H1 (cell line): ENCODE results near the gene DHRS3. TPM values are rescaled to one million over a fixed set of nuclear protein-coding genes. Genes with fewer than 3 reads are reported as not detected.

Experiments used
- CTCF ChIA-PET: fragments of 300-600 bp; sonication (Branson Sonifier 250); formaldehyde crosslinking; loops from one replicate; lab custom pipeline; 2021; ENCODE audit not compliant: partially characterized antibody; lab: Charles Lee
- POLR2A ChIA-PET: fragments of 300-600 bp; sonication (Branson Sonifier 250); formaldehyde crosslinking; loops from one replicate; lab custom pipeline; 2021; ENCODE audit warnings: inconsistent platforms; ENCODE audit not compliant: partially characterized antibody; lab: Charles Lee
- DNase-seq, 2 experiments: peaks; one replicate each; pipeline versions ENCODE4 v3.0.0 to v3.0.0-alpha.2; 2010 to 2022; ENCODE audit warnings: low spot score in 2 of 2, low read depth in 1 of 2, mixed read lengths in 1 of 2
- FAIRE-seq: peaks from 2 replicates; lab custom pipeline; 2011; peaks lifted over from hg19 to GRCh38; lab: Jason Lieb, UNC
- H2AFZ ChIP-seq: 2 replicates; pipeline ENCODE4 v1.8.1; 2012; ENCODE audit warnings: low read length, inconsistent platforms
- H2AK5ac ChIP-seq: 2 replicates; pipeline ENCODE4 v1.6.1; 2013; ENCODE audit warnings: low read depth, low read length
- H2BK120ac ChIP-seq: replicated peaks from 2 replicates; pipeline ENCODE3; 2013; ENCODE audit warnings: low read depth, low read length, inconsistent platforms
- H2BK12ac ChIP-seq: 2 replicates; pipeline ENCODE4 v1.6.1; 2013; ENCODE audit warnings: low read depth, low read length
- H2BK15ac ChIP-seq: 2 replicates; pipeline ENCODE4 v1.6.1; 2013; ENCODE audit warnings: low read length
- H2BK20ac ChIP-seq: 2 replicates; pipeline ENCODE4 v1.6.1; 2013; ENCODE audit warnings: low read length
- H2BK5ac ChIP-seq: 2 replicates; pipeline ENCODE4 v1.6.1; 2013; ENCODE audit warnings: low read depth, low read length
- H3K14ac ChIP-seq: 2 replicates; pipeline ENCODE4 v1.6.1; 2013; ENCODE audit warnings: inconsistent platforms; ENCODE audit not compliant: insufficient read length
- H3K18ac ChIP-seq: 2 replicates; pipeline ENCODE4 v1.6.1; 2013; ENCODE audit warnings: low read length; ENCODE audit errors: extremely low read depth
- H3K23ac ChIP-seq: 2 replicates; pipeline ENCODE4 v1.6.1; 2013; ENCODE audit warnings: inconsistent platforms; ENCODE audit not compliant: insufficient read length
- H3K23me2 ChIP-seq: 2 replicates; pipeline ENCODE4 v1.6.1; 2013; ENCODE audit warnings: low read depth, low read length
- H3K27ac ChIP-seq: 2 replicates; pipeline ENCODE4 v1.6.1; 2011; ENCODE audit warnings: low read depth, low read length, inconsistent platforms
- H3K27me3 ChIP-seq, 4 experiments: replicated peaks in 1 of 4; 1 replicate in 1 of 4; 2 replicates in 3 of 4; pipeline versions ENCODE4 v1.6.1 to v1.8.1; 2011 to 2013; ENCODE audit warnings: low read length in 3 of 4, mild to moderate bottlenecking in 3 of 4, inconsistent platforms in 2 of 4, mixed read lengths in 2 of 4, moderate library complexity in 1 of 4; ENCODE audit not compliant: control insufficient read depth in 3 of 4, insufficient read depth in 3 of 4; ENCODE audit errors: extremely low read depth in 1 of 4
- H3K36me3 ChIP-seq, 4 experiments: 2 replicates each; pipeline versions ENCODE4 v1.6.1 to v1.8.1; 2011 to 2013; ENCODE audit warnings: mild to moderate bottlenecking in 4 of 4, low read length in 3 of 4, moderate library complexity in 2 of 4, control low read depth in 1 of 4, inconsistent platforms in 1 of 4; ENCODE audit not compliant: insufficient read depth in 4 of 4, control insufficient read depth in 2 of 4
- H3K4ac ChIP-seq: replicated peaks from 2 replicates; pipeline ENCODE3; 2013; ENCODE audit warnings: low read length, low read depth, mixed read lengths, inconsistent platforms; ENCODE audit not compliant: insufficient read length
- H3K4me1 ChIP-seq, 4 experiments: replicated peaks in 1 of 4; 1 replicate in 1 of 4; 2 replicates in 3 of 4; pipeline versions ENCODE4 v1.6.1 to v1.8.1; 2011 to 2013; ENCODE audit warnings: low read length in 3 of 4, inconsistent platforms in 2 of 4, mixed read lengths in 1 of 4; ENCODE audit not compliant: insufficient read depth in 4 of 4, control insufficient read depth in 3 of 4
- H3K4me2 ChIP-seq, 2 experiments: 2 replicates each; pipeline versions ENCODE4 v1.6.1 to v1.8.1; 2011 to 2013; ENCODE audit warnings: low read depth in 2 of 2, low read length in 2 of 2, control low read depth in 1 of 2, inconsistent platforms in 1 of 2, mild to moderate bottlenecking in 1 of 2; ENCODE audit not compliant: insufficient read depth in 1 of 2
- H3K4me3 ChIP-seq, 4 experiments: fragments of 200-600, 300-600 bp in 1 of 4; sonication (generic), shearing (Covaris generic), sonication (Bioruptor Twin) in 1 of 4; 2 replicates each; pipeline versions ENCODE4 v1.5.1 to v1.8.1; 2011 to 2016; ENCODE audit warnings: low read length in 4 of 4, low read depth in 3 of 4, control low read depth in 2 of 4, inconsistent platforms in 2 of 4, mild to moderate bottlenecking in 2 of 4, mixed read lengths in 1 of 4, moderate library complexity in 1 of 4; ENCODE audit not compliant: insufficient read depth in 2 of 4; ENCODE audit errors: extremely low read depth in 1 of 4
- H3K56ac ChIP-seq: replicated peaks from 2 replicates; pipeline ENCODE3; 2013; ENCODE audit warnings: low read depth, mild to moderate bottlenecking, mixed read lengths, low read length, inconsistent platforms; ENCODE audit not compliant: insufficient read length
- H3K79me1 ChIP-seq: 2 replicates; pipeline ENCODE4 v1.6.1; 2013; ENCODE audit warnings: low read depth, low read length, control low read depth
- H3K79me2 ChIP-seq, 2 experiments: 2 replicates each; pipeline versions ENCODE4 v1.6.1 to v1.8.1; 2012 to 2013; ENCODE audit warnings: low read length in 2 of 2, mild to moderate bottlenecking in 2 of 2, inconsistent platforms in 1 of 2; ENCODE audit not compliant: insufficient read depth in 2 of 2, control insufficient read depth in 1 of 2
- H3K9ac ChIP-seq, 4 experiments: replicated peaks in 1 of 4; 1 replicate in 1 of 4; 2 replicates in 3 of 4; pipeline versions ENCODE4 v1.6.1 to v1.8.1; 2011 to 2013; ENCODE audit warnings: low read depth in 3 of 4, low read length in 3 of 4, control low read depth in 2 of 4, mild to moderate bottlenecking in 2 of 4, moderate library complexity in 2 of 4, inconsistent platforms in 1 of 4; ENCODE audit errors: extremely low read depth in 1 of 4
- H3K9me3 ChIP-seq, 2 experiments: 2 replicates each; pipeline versions ENCODE4 v1.6.1 to v1.8.1; 2012 to 2013; ENCODE audit warnings: mild to moderate bottlenecking in 2 of 2, moderate library complexity in 2 of 2, control low read depth in 1 of 2, inconsistent platforms in 1 of 2, low read depth in 1 of 2, low read length in 1 of 2, mixed read lengths in 1 of 2; ENCODE audit not compliant: insufficient read depth in 2 of 2
- H4K20me1 ChIP-seq, 2 experiments: replicated peaks in 1 of 2; 2 replicates each; pipeline versions ENCODE3 to v1.8.1; 2011 to 2013; ENCODE audit warnings: inconsistent platforms in 2 of 2, low read length in 2 of 2, mild to moderate bottlenecking in 1 of 2; ENCODE audit not compliant: insufficient read depth in 2 of 2, control insufficient read depth in 1 of 2
- H4K5ac ChIP-seq: 2 replicates; pipeline ENCODE4 v1.6.1; 2013; ENCODE audit warnings: low read length, low read depth, mixed read lengths, inconsistent platforms; ENCODE audit not compliant: insufficient read length
- H4K8ac ChIP-seq: 2 replicates; pipeline ENCODE4 v1.8.0; 2013; ENCODE audit warnings: mild to moderate bottlenecking, moderate library complexity, low read length, inconsistent platforms; ENCODE audit not compliant: insufficient read depth; ENCODE audit errors: extremely low read depth
- H4K91ac ChIP-seq: replicated peaks from 2 replicates; pipeline ENCODE3; 2013; ENCODE audit warnings: low read length, mixed read lengths, inconsistent platforms; ENCODE audit not compliant: insufficient read length
- RXRA ChIP-seq: IDR thresholded peaks from 2 replicates; pipeline ENCODE4 v1.6.1; 2011; ENCODE audit warnings: low read depth, mild to moderate bottlenecking, low read length, moderate library complexity; ENCODE audit not compliant: insufficient read depth
- TBP ChIP-seq: IDR thresholded peaks from 2 replicates; pipeline ENCODE4 v1.6.1; 2011; ENCODE audit warnings: low read depth, low read length, improper control_type of control experiment
- WGBS, 2 experiments: shearing (Covaris generic) in 1 of 2; methylation state at CpG; one replicate each; pipeline versions ENCODE4 v1.1.6 to v1.1.7; 2013 to 2015; ENCODE audit warnings: low lambda C conversion rate in 2 of 2, mixed read lengths in 2 of 2, inconsistent platforms in 1 of 2, low coverage in 1 of 2, missing lambda C conversion rate in 1 of 2; ENCODE audit not compliant: insufficient replicate concordance in 2 of 2, insufficient coverage in 1 of 2, insufficient read length in 1 of 2; ENCODE audit errors: extremely low coverage in 1 of 2, missing lambda C conversion rate in 1 of 2; 5-methylcytosine and 5-hydroxymethylcytosine counted together
- polyA plus RNA-seq, 7 experiments: library from polyadenylated mRNA; depleted of rRNA in 3 of 7; stranded (reverse) in 5 of 7; unstranded in 2 of 7; fragments of >200 nt in 5 of 7; fragments of 200-250 nt in 2 of 7; gene quantifications; 1 replicate in 5 of 7; 2 replicates in 1 of 7; 4 replicates in 1 of 7; pipeline versions ENCODE4 v1.2.1 to v1.2.3, GENCODE V29; 2011 to 2013; ENCODE audit warnings: missing spikeins in 2 of 7, mixed read lengths in 2 of 7
- total RNA-seq: library from RNA; stranded (reverse); fragmentation: NEBNext Ultra II Directional; extraction: Animal tissue kit (Norgen Biotek cat#: 25700); gene quantifications from 2 replicates; pipeline ENCODE4 v1.2.1, GENCODE V29; 2021

The DHRS3 gene
- total and polyA plus RNA-seq, 2 of the 8 experiments (the other 6 are each of a cell fraction or from before 2014, with no cell fraction given), result 32.5 to 36.4 TPM

DNA sequence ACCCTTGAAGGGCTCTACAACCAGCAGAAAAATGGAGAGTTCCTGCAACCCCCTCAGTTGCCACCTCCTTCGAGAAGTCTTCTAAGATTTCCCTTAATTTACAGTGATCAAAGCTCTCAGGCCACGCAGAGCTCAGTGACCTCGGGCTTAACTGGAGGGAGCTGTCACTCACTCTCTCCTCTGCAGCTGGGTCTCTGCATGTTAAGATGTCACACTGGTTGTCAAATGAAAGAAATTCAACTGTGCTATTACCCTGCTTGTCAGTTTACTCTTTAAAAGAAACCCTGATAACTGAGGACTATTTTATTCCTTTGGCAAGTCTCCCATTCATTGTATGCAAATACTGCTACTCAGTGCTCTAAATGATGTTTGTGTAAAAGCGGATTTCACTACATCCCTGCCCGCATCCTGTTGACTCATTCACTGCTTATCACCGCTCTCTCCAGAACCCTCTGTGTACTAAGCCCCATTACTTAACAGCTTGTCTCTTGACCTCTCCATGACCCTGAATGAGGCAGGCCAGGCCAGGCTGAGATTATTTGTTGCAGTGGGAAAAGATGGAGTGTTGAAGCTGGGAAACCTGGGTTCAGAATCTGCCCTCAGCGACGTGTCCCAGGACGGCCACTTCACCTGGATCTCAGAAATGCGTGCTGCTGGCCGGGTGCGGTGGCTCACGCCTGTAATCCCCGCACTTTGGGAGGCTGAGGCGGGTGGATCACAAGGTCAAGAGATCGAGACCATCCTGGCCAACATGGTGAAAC, 13.7 kb downstream of the DHRS3 start:
- no peak overlapping the region for H3K23ac ChIP-seq
- H2BK20ac ChIP-seq, result no peak overlapping the region
- WGBS, 2 experiments, result 76% methylated on average over 16 of the region's 16 CpGs; no CpG with 5 or more reads in 1 of the 2 experiments
- peaks cover 15 to 22% of the 10 kb centered on the region in 2 experiments for H4K20me1 ChIP-seq
- no peak overlapping the region for H2AFZ ChIP-seq
- TF ChIP-seq TBP (no peak), RXRA (0 out of 2 replicates have a peak, but pooled peaks have one; percentile 21)
- POLR2A ChIA-PET, result interaction anchor here (0.7 to 7.3 kb wide), 3 partner anchors 12 to 126 kb away, joined by 3 to 107 read pairs (median 7); partner anchors contain the start of gene DHRS3
- no peak overlapping the region for H3K27ac ChIP-seq
- H3K36me3 ChIP-seq, result peaks cover 0 to 22% (median 0%) of the 10 kb centered on the region in 4 experiments; a peak in 2 of 8 replicates
- peaks cover 3% of the 10 kb centered on the region; the same call in 1 of the 2 replicates for H3K79me1 ChIP-seq
- no peak overlapping the region for H3K18ac ChIP-seq
- no peak overlapping the region for H3K9ac ChIP-seq
- no peaks in the 10 kb centered on the region for H3K27me3 ChIP-seq
- no peak overlapping the region for H2BK12ac ChIP-seq
- H3K4ac ChIP-seq, result no peak overlapping the region
- H2BK5ac ChIP-seq, result no peak overlapping the region
- no peak overlapping the region for H2BK15ac ChIP-seq
- FAIRE-seq, result no peak
- no peak for DNase-seq
- CTCF ChIA-PET, result interaction anchor here (0.6 to 9.4 kb wide), 6 partner anchors 9 to 329 kb away, joined by 3 to 130 read pairs (median 3); partner anchors contain the start of gene DHRS3
- H4K5ac ChIP-seq, result no peak overlapping the region
- H3K79me2 ChIP-seq, result peaks cover 0 to 76% of the 10 kb centered on the region in 2 experiments; a peak in 3 of 4 replicates
- no peak overlapping the region for H3K14ac ChIP-seq
- H4K8ac ChIP-seq, result no peak overlapping the region
- no peak overlapping the region for H3K4me2 ChIP-seq
- H3K56ac ChIP-seq, result no peak overlapping the region
- peaks cover 11 to 31% (median 15%) of the 10 kb centered on the region in 4 experiments for H3K4me1 ChIP-seq
- H2BK120ac ChIP-seq, result no peak overlapping the region
- no peak overlapping the region for H3K4me3 ChIP-seq
- H4K91ac ChIP-seq, result no peak overlapping the region
- H3K23me2 ChIP-seq, result no peaks in the 10 kb centered on the region
- no peak overlapping the region for H2AK5ac ChIP-seq
- peaks cover 0 to 2% of the 10 kb centered on the region in 2 experiments; a peak in 1 of 4 replicates for H3K9me3 ChIP-seq
